Activated CD4-positive, alpha-beta T cell treated with anti-CD3 and anti-CD28 coated beads, Interleukin-2, amount 50 U/mL, for 4 hours (primary cell): ENCODE data around the gene MIGA1.
A peak's percentile ranks its signal among the peaks of the same experiment; 100 is the strongest.
"Not testable (repeated sequence)": the region's sequence is repeated elsewhere in the genome, so short reads cannot be mapped to it uniquely, and the experiment has no call there.

Experiments used
- DNase-seq, 2 experiments: peaks; one replicate each; pipeline ENCODE4 v3.0.0-alpha.2; 2020

The MIGA1 gene

GRCh38 chr1:77858725-77859124 is 79.3 kb downstream of the MIGA1 start:
- DNase-seq: no peak

GRCh38 chr1:77859248-77859647 is 79.8 kb downstream of the MIGA1 start:
- DNase-seq: no peak

DNA sequence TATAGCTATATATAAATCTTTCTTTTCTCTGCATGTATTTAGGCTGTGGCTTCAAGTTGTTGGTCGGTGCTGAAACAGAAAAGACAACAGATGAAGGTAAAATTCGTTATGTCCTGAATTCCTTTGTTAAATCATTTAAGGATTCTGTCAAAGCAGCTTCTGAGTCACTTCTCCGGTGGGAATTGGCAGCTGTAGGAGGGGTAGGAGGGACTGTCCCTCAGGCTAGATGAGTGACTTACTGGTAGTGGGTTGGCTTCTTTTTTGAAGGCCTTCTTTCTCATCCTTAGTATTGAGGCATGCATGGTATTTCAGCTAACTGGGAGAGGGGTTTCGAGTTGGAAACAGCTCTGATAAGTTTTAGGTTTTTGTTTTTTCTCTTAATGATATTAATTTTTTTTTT is 86.8 kb downstream of the MIGA1 start:
- DNase-seq: no peak

- DNase-seq: no peak
Observed at GRCh38 chr1:77872645-77873044, 93.2 kb downstream of the MIGA1 start.

- no peak for DNase-seq
Observed at GRCh38 chr1:77873461-77873860, 94.0 kb downstream of the MIGA1 start.

GRCh38 chr1:77874804-77875445 is 95.5 kb downstream of the MIGA1 start:
- DNase-seq: no peak

DNA sequence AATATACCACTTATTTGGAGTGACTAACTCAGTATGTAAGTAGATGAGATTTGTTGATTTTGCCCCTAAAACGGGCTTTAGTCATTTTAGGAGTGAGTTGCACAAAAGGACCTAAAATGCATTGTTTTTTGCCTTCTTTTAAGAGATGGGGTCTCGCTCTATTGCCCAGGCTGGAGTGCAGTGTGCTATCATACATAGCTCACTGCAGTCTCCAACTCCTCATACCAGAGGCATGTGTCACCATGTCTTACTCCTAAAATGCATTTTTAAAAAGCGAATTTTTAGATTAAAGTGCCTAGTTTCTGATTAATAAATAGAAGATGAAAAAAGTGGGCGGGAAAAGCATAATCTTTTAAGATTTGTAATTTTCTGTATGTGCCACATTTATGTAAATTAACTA is 97.4 kb downstream of the MIGA1 start:
- DNase-seq: no peak

DNA sequence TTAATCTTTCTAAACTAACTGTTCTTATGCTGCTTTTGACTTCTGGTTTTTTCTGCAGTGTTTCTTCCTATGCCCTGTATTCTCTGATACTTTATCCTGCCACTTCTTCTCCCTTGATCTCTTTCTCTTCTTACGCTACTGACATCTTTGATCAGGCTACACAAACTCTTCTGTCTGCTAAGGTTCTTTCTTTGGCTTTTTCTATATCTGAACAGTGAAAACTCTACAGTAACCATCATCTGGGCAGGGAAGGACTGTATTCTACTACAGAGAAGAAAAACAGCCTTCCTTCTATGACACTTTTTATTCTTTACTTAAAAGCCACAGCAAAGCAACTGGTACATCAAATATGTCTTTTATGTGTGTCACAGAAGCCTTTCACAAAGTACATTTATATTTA is 101.6 kb downstream of the MIGA1 start:
- no peak for DNase-seq

DNA sequence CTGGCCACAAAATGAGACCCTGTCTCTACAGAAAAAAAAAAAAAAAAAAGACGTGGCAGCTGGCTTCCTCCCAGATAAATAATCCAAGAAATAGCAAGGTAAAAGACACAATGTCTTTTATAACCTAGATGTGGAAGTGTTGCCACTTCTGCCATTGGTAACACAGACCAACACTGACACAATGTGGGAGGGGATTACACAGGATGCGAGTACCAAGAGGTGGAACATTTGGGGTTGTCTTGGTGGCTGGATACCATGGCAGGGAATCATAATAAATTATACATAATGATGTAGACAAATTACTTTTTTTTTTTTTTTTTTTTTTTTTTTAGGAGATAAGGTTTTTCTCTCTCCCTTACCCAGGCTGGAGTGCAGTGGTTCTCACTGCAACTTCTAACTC is 103.0 kb downstream of the MIGA1 start:
- no peak for DNase-seq

DNA sequence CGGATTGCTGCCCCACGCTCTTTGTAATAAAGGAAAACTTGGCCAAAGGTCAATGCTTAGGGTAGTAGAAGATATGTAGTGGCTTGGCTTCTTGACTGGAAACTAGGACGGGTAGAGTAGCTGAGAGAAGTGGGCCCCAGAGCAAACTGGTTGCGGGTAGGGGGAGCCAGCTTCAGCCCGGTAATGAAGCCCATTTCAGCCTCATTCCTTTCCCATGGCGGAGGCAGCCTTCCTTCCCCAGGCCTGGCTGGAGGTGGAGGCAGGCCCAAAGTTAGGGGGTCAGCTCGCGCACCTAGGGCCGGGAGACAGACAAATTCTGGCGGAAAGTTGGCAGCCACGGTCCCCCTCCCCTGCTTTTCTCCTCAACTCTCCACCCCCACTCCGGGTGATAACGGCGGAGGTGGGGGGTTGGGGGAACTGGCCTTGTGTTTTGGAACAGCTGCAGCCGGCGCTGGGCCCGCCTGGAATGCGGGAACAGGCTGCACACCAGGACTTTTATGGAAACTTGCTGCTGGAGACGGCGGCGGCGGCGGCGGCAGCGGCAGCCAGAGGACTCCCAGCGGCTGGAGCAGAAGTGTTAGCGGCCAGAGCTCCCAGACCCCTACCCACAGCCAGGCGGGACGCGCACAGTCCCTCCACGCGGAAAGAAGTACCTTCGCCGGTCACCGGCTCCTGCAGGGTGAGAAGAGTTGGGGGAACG is 108.8 kb downstream of the MIGA1 start, which contains the start of gene NEXN:
Gene NEXN (plus strand): TSS at position 544 of the 700 bp plus-strand sequence. CDS start 27,483 bp downstream, outside the sequence.
- no peak for DNase-seq

- DNase-seq: peak; percentile 1 to 6
Observed at GRCh38 chr1:77888781-77889642, 109.6 kb downstream of the MIGA1 start.

- DNase-seq: no peak
Observed at GRCh38 chr1:77889671-77890070, 110.2 kb downstream of the MIGA1 start.

DNA sequence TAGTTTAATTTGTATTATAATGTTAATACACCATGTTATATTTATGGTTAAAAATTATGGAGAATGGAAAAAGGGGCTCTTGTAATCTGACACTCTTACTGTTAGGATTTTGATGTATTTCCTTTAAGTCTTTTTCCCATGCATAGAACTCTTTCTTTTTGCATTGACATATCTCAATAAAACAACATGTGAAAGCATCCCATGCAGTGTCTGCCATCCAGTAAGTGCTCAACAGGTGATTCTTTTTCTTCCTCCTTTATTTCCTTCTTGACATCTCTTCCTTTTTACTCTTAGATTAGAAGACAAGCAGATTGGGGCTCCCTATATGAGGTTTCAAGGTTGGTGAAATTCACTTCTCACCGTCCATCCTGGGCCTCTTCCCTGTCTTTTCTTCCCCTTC is 111.8 kb downstream of the MIGA1 start:
- DNase-seq: no peak

DNA sequence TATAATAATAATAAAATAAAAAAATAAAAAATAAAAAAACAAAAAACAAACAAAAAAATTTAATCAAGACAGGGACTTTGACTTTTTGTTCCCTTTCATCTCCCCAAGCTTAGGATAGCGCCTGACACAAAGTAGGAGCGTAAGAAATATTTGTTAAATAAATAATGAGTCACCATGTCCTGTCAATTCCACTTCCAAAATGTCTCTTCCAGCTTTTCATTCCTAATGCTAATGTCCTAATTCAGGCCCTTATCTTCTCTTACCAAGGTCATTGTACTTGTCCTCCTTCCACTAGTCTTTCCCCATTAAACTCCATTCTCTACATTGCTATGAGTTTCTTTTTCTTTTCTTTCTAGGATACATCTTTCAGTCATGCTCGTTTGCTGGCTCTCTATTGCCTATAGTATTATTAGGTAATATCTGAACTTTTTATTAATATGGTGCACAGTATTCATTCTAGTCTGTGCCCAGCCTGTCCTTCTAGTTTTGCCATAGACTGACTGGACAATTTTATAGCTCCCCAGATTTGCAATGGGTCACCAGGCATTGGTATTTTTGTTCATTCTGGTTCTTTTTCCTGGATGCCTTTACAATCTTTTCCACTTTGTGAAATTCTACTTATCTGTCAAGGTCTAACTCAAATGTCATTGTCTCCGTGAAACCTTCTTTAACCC is 120.3 kb downstream of the MIGA1 start:
- DNase-seq: no peak

DNA sequence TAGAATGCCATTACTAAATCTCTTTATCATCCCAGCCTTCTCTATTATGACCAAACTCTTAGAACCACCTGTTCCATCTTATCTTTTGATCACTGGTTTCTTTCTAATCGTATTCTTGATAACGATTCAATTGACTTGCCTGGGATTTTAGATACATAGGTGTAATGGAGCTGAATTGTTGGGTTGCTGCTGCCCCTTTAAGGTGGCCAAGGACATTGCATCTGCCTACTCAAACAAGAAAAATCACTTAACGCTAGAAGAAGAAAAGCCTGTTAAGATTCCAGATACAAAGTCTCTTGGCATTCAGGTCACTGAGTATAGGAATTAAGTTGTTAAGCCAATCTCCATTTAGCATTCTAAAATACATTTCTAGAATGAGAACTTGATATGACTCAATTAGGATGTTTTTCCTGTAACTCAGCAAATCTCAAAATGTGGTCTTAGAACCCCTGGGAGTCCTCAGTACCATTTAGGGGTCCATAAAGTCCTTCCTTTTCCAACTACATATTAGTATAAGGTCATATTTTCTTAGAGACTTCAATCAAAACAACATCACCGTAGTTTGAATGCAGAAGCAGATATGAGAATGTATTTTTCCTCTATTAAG is 121.3 kb downstream of the MIGA1 start:
- DNase-seq: no peak

DNA sequence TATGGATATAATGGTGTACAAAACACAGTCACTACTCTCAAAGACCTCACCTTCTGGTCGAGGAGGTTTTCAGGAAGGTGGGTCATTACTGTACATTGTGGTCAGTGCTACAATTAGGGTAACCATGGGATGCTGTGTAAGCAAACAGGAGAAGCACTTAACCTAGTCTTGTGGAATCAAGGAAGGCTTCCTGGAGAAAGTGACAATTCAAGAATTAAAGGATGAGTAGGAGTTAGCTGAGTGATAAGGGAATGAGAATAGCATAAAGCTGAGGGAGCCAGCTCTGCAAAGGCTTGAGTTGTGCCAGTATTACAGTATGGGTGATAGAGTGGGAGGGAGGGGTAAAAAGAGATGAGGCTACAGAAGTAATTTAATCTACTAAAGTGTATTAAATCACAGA is 126.2 kb downstream of the MIGA1 start:
- no peak for DNase-seq

DNA sequence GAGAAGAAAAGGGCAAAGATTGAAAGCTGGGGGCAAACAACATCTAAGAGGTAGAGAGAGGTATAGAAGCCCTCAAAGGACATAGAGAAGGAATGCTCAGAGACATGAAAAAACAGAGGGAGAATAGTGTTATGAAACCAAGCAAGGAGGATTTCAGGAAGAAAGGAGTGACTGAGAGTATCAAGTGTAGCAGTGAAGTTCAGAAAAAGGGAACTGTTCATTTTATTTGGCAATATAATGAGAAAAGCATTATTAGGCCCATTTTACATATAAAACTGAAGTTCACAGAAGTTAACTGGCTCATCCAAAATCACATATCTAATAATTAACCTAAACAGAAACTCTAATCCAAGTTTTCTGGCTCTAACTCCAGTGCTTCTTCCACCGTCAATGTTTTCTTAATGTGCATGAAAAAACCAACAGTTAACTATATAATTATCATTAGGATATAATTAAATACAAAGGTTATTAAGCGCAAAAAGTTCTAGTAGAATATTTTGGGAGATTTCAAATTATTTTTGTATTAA is 126.6 kb downstream of the MIGA1 start:
- no peak for DNase-seq

DNA sequence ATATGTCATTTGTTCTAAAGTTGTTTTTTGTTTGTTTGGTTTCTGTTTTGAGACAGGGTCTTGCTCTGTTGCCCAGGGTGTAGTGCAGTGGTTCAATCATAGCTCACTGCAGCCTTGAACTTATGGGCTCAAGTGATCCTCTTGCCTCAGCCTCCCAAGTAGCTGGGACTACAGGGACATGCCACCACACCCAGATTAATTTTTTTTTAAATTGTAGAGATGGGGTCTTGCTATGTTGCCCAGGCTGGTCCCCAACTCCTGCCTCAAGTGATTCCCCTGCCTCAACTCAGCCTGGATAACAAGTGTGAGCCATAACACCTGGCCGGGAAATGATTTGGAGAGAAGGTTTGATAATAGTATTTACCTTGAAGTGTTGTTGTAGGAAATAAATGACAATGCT is 127.2 kb downstream of the MIGA1 start:
- DNase-seq: no peak

- no peak for DNase-seq
Observed at GRCh38 chr1:77910116-77910515, 130.7 kb downstream of the MIGA1 start.

DNA sequence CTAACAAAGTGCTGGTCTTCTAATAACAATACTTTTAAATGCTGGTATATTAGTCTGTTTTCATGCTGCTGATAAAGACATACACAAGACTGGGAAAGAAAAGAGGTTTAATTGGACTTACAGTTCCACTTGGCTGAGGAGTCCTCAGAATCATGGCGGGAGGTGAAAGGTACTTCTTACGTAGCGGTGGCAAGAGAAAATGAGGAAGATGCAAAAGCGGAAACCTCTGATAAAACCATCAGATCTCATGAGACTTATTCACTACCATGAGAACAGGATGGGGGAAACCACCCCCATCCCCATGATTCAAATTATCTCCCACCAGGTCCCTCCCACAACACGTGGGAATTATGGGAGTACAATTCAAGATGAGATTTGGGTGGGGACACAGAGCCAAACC is 139.5 kb downstream of the MIGA1 start:
- not testable (repeated sequence) for DNase-seq

DNA sequence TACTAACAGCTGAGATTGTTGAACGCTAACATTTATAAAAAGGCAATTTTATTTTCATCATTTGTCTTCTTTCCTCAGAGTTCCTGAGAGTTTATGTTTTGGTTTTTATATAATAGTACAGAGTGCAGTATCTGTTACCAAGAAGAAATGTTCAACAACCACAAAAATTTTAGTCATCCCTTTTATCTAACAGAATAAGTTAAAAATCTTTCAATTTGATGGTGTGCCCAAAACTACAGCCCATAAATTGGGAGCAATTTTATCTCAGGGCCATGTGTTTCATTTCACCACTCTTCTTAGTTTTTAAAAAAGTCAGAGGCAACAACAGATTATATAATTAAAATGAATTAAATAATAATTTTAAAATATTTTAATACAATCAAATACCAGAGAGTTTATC is 146.1 kb downstream of the MIGA1 start:
- no peak for DNase-seq

DNA sequence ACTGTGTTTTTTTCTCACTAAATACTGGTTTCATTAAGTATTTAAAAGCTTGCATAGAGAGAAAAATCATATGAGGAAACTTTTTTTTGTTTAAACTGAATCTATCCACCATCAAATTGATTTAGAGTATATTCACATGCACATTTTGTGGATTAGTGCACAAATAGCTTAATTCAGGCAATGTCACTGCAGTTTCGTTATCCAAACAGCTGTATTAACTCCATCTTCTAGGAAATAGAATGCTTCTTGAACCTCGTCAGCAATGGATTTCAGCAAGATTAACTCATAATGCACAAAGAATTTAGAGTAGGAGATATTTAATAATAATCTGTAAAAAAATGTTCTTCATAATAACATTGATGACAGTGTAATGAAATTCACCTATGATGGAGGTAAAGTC is 146.5 kb downstream of the MIGA1 start:
- no peak for DNase-seq
